ENCODE measurements around the gene RPS29. TPM values are rescaled to one million over a fixed set of nuclear protein-coding genes. Genes with fewer than 3 reads are reported as not detected.

Gene RPS29
- total and polyA plus RNA-seq, 2 of the 13 experiments (the other 11 are each of a cell fraction or from before 2014, with no cell fraction given): 4,303 to 8,215 TPM

DNA sequence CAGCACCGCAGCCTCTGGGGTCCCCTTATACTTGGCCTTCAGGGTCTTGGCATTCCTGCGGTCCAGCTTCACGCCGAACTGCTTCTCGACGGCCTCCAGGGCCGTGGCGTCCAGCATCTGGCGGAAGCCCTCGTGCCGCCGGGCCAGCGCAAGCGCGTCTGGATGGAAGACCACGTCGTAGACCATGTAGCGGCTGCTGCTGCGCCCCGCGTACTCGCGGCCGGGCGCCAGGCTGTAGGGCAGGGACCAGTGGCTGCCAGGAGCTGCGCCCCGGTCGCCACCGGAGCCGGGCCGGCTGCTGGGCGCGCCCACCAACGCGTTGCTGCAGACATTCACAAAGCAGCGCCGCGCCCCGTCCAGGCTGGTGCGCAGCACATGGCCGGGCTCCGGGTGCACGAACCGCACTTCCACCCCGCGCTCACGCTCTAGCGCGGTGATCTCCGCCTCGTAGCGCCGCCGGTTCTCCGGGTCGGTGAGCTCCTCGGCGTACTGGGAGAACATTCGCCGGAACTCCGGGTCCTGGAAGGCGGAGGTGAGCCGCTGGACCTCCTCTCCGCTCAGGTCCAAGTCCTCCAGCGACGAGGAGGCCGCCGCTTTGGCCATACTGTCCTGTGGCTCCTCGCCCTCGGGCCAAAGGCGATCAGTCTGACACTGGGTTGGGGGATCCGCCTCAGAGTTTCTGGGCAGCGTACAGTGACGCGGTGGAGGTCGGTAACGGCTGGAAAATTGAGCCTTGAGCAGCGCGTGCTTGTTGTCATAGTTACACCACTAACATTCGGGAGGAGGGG is 48.6 kb upstream of the RPS29 start, which contains the start of gene DNAAF2 (continued):
- TF ChIP-seq, protein P1, sequence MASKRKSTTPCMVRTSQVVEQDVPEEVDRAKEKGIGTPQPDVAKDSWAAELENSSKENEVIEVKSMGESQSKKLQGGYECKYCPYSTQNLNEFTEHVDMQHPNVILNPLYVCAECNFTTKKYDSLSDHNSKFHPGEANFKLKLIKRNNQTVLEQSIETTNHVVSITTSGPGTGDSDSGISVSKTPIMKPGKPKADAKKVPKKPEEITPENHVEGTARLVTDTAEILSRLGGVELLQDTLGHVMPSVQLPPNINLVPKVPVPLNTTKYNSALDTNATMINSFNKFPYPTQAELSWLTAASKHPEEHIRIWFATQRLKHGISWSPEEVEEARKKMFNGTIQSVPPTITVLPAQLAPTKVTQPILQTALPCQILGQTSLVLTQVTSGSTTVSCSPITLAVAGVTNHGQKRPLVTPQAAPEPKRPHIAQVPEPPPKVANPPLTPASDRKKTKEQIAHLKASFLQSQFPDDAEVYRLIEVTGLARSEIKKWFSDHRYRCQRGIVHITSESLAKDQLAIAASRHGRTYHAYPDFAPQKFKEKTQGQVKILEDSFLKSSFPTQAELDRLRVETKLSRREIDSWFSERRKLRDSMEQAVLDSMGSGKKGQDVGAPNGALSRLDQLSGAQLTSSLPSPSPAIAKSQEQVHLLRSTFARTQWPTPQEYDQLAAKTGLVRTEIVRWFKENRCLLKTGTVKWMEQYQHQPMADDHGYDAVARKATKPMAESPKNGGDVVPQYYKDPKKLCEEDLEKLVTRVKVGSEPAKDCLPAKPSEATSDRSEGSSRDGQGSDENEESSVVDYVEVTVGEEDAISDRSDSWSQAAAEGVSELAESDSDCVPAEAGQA (IDR thresholded peaks at IDR 0.05; ENCODE audit: low read depth): no peak; the same call in 1 of the 2 replicates
- TF ChIP-seq, protein P1 (CRISPR knock-in tag; IDR thresholded peaks at IDR 0.05; ENCODE audit: borderline replicate concordance): no peak
- TF ChIP-seq SMYD3 (CRISPR knock-in tag; IDR thresholded peaks at IDR 0.05): no peak
- TF ChIP-seq KDM2A (CRISPR knock-in tag; IDR thresholded peaks at IDR 0.05; ENCODE audit: borderline replicate concordance, low read depth): peak; percentile 48
- TF ChIP-seq, protein P2, sequence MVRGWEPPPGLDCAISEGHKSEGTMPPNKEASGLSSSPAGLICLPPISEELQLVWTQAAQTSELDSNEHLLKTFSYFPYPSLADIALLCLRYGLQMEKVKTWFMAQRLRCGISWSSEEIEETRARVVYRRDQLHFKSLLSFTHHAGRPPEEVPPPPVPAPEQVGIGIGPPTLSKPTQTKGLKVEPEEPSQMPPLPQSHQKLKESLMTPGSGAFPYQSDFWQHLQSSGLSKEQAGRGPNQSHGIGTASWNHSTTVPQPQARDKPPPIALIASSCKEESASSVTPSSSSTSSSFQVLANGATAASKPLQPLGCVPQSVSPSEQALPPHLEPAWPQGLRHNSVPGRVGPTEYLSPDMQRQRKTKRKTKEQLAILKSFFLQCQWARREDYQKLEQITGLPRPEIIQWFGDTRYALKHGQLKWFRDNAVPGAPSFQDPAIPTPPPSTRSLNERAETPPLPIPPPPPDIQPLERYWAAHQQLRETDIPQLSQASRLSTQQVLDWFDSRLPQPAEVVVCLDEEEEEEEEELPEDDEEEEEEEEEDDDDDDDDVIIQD (CRISPR knock-in tag; IDR thresholded peaks at IDR 0.05; ENCODE audit: low read depth): no peak
- TF ChIP-seq CREM (IDR thresholded peaks at IDR 0.05): no peak
- no peak for TF ChIP-seq CREM (CRISPR knock-in tag; IDR thresholded peaks at IDR 0.05)
- TF ChIP-seq SIN3B (IDR thresholded peaks at IDR 0.05; ENCODE audit: low read length): no peak
- no peak for TF ChIP-seq ONECUT2 (CRISPR knock-in tag; IDR thresholded peaks at IDR 0.05)
- TF ChIP-seq ZFP62 (CRISPR knock-in tag; IDR thresholded peaks at IDR 0.05): no peak
- TF ChIP-seq GLI4 (CRISPR knock-in tag; IDR thresholded peaks at IDR 0.05; ENCODE audit: borderline replicate concordance): peak; percentile 51; the same call in 1 of the 2 replicates
- TF ChIP-seq GATAD1 (CRISPR knock-in tag; IDR thresholded peaks at IDR 0.05): no peak
- TF ChIP-seq YEATS4 (CRISPR knock-in tag; IDR thresholded peaks at IDR 0.05; ENCODE audit: borderline replicate concordance): peak; percentile 27; the same call in 1 of the 2 replicates
- TF ChIP-seq ZNF792 (CRISPR knock-in tag; IDR thresholded peaks at IDR 0.05): 0 out of 2 replicates have a peak, but pooled peaks have one; percentile 18
- TF ChIP-seq, protein P3, sequence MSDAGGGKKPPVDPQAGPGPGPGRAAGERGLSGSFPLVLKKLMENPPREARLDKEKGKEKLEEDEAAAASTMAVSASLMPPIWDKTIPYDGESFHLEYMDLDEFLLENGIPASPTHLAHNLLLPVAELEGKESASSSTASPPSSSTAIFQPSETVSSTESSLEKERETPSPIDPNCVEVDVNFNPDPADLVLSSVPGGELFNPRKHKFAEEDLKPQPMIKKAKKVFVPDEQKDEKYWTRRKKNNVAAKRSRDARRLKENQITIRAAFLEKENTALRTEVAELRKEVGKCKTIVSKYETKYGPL (CRISPR knock-in tag; IDR thresholded peaks at IDR 0.05): no peak
- no peak; the same call in 1 of the 2 replicates for TF ChIP-seq ZNF274 (CRISPR knock-in tag; IDR thresholded peaks at IDR 0.05)
- peak; percentile 53; the same call in 1 of the 2 replicates for TF ChIP-seq ZNF354B (CRISPR knock-in tag; IDR thresholded peaks at IDR 0.05)
- 0 out of 2 replicates have a peak, but pooled peaks have one; percentile 39 for TF ChIP-seq ZNF335 (CRISPR knock-in tag; IDR thresholded peaks at IDR 0.05)
- TF ChIP-seq TCF7 (IDR thresholded peaks at IDR 0.05; ENCODE audit: low read depth): no peak
- TF ChIP-seq, protein P4, sequence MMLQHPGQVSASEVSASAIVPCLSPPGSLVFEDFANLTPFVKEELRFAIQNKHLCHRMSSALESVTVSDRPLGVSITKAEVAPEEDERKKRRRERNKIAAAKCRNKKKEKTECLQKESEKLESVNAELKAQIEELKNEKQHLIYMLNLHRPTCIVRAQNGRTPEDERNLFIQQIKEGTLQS (CRISPR knock-in tag; IDR thresholded peaks at IDR 0.05): no peak
- TF ChIP-seq PTBP1 (IDR thresholded peaks at IDR 0.05; ENCODE audit: low read depth, low read length, poor library complexity, severe bottlenecking): no peak
- TF ChIP-seq BORCS8-MEF2B (CRISPR knock-in tag; IDR thresholded peaks at IDR 0.05): 0 out of 2 replicates have a peak, but pooled peaks have one; percentile 21
- no peak for TF ChIP-seq ZNF530 (CRISPR knock-in tag; IDR thresholded peaks at IDR 0.05; ENCODE audit: low read depth)
